Caco-2 (cell line): ENCODE data around the gene SLC39A11. TPM values are rescaled to one million over a fixed set of nuclear protein-coding genes. Genes with fewer than 3 reads are reported as not detected.

Experiments used
- BruUV-seq: library from RNA; stranded (reverse); fragments of 400-500 nt; replicated peaks from 2 replicates; lab custom pipeline; 2021; lab: Mats Ljungman, UMichigan
- CTCF ChIA-PET: fragments of 300-600 bp; sonication (Branson Sonifier 250); formaldehyde crosslinking; loops from one replicate; lab custom pipeline; 2022; ENCODE audit warnings: antibody characterized with exemption; lab: Charles Lee
- POLR2A ChIA-PET: fragments of 300-600 bp; sonication (Branson Sonifier 250); formaldehyde crosslinking; loops from one replicate; lab custom pipeline; 2022; ENCODE audit warnings: antibody characterized with exemption; lab: Charles Lee
- DNase-seq, 2 experiments: peaks; one replicate each; pipeline versions ENCODE4 v3.0.0 to v3.0.0-alpha.2; 2020 to 2022
- H3K27me3 ChIP-seq: replicated peaks from 2 replicates; pipeline ENCODE4 v1.6.0; 2011; ENCODE audit warnings: low read length; ENCODE audit not compliant: control insufficient read depth, insufficient read depth
- H3K36me3 ChIP-seq: 2 replicates; pipeline ENCODE4 v1.5.1; 2011; ENCODE audit warnings: low read length; ENCODE audit not compliant: control insufficient read depth, insufficient read depth
- H3K4me1 ChIP-seq: fragments of 250-450 bp; sonication (Bioruptor Pico); 2 replicates; pipeline ENCODE4 v1.5.1; 2020; ENCODE audit warnings: mild to moderate bottlenecking
- H3K4me3 ChIP-seq: 2 replicates; pipeline ENCODE4 v1.5.1; 2011; ENCODE audit warnings: low read depth, mild to moderate bottlenecking, control low read depth, low read length
- H3K9me3 ChIP-seq: fragments of 250-450 bp; sonication (Bioruptor Pico); 2 replicates; pipeline ENCODE4 v1.5.1; 2020; ENCODE audit warnings: mild to moderate bottlenecking, moderate library complexity
- H3K27ac Mint-ChIP-seq: one replicate; pipeline ENCODE4 v1.8.0; 2022; ENCODE audit warnings: mixed read lengths; ENCODE audit not compliant: unreplicated experiment
- H3K27me3 Mint-ChIP-seq: one replicate; pipeline ENCODE4 v1.8.0; 2022; ENCODE audit warnings: mixed read lengths; ENCODE audit not compliant: insufficient read depth, unreplicated experiment
- H3K36me3 Mint-ChIP-seq: one replicate; pipeline ENCODE4 v1.8.0; 2022; ENCODE audit warnings: mild to moderate bottlenecking, mixed read lengths; ENCODE audit not compliant: insufficient read depth, unreplicated experiment
- H3K4me1 Mint-ChIP-seq: one replicate; pipeline ENCODE4 v1.8.0; 2022; ENCODE audit warnings: low read depth, mixed read lengths; ENCODE audit not compliant: unreplicated experiment
- H3K4me3 Mint-ChIP-seq: one replicate; pipeline ENCODE4 v1.8.0; 2022; ENCODE audit warnings: mild to moderate bottlenecking, moderate library complexity, mixed read lengths; ENCODE audit not compliant: unreplicated experiment
- H3K9me3 Mint-ChIP-seq: one replicate; pipeline ENCODE4 v1.8.0; 2022; ENCODE audit warnings: mixed read lengths; ENCODE audit not compliant: unreplicated experiment
- CTCF ChIP-seq, 2 experiments: fragments of 200-600 bp in 1 of 2; IDR thresholded peaks; 1 replicate in 1 of 2; 2 replicates in 1 of 2; pipeline versions ENCODE4 v1.5.1 to v1.8.0; 2011 to 2022; ENCODE audit warnings: antibody characterized with exemption in 1 of 2, control low read depth in 1 of 2, inconsistent platforms in 1 of 2, low read depth in 1 of 2, low read length in 1 of 2, mild to moderate bottlenecking in 1 of 2, moderate library complexity in 1 of 2; ENCODE audit not compliant: insufficient read depth in 1 of 2, severe bottlenecking in 1 of 2, unreplicated experiment in 1 of 2
- intact Hi-C: fragments of 100-400 bp; cut with micrococcal nuclease; formaldehyde crosslinking; loops from one replicate; pipeline ENCODE4 v1.10.0; 2022; ENCODE audit not compliant: unreplicated experiment
- total RNA-seq: library from RNA; stranded (reverse); gene quantifications from 2 replicates; pipeline ENCODE4 v1.2.3, GENCODE V29; 2022

Gene SLC39A11
- total RNA-seq, 1 experiment from 2014 or later, result 26.4 TPM

GRCh38 chr17:73025041-73025560 is 67.4 kb downstream of the SLC39A11 start:
- CTCF ChIA-PET, result no interaction called here

GRCh38 chr17:73023759-73024158 is 68.7 kb downstream of the SLC39A11 start:
- Histone ChIP-seq H3K27me3 (no peaks in the 10 kb centered on the region), H3K36me3 (no peaks in the 10 kb centered on the region), H3K4me1 (no peaks in the 10 kb centered on the region), H3K4me3 (no peak overlapping the region), H3K9me3 (no peaks in the 10 kb centered on the region)
- DNase-seq, result no peak
- Mint-ChIP-seq H3K36me3 (peaks cover 6% of the 10 kb centered on the region), H3K9me3 (peaks cover 14% of the 10 kb centered on the region), H3K27me3 (no peaks in the 10 kb centered on the region), H3K4me1 (no peaks in the 10 kb centered on the region), H3K4me3 (no peak overlapping the region), H3K27ac (no peak overlapping the region)
- POLR2A ChIA-PET, result no interaction called here
- no peak for TF ChIP-seq CTCF (IDR thresholded peaks at IDR 0.05; ENCODE audit: insufficient read depth in 1 of 2, low read depth in 1 of 2, low read length in 1 of 2, severe bottlenecking in 1 of 2, unreplicated experiment in 1 of 2)
- intact Hi-C loops, result no loop called here
- CTCF ChIA-PET, result no interaction called here
- no TSS peak for BruUV-seq

More at GRCh38 chr17:73025041-73025560, 67.4 kb downstream of the SLC39A11 start:
- Histone ChIP-seq H3K4me1 (no peaks in the 10 kb centered on the region), H3K4me3 (no peak overlapping the region), H3K36me3 (no peaks in the 10 kb centered on the region), H3K9me3 (no peaks in the 10 kb centered on the region), H3K27me3 (no peaks in the 10 kb centered on the region)
- POLR2A ChIA-PET, result no interaction called here
- no peak overlapping the region for H3K4me3 Mint-ChIP-seq
- BruUV-seq, result no TSS peak
- no peak for TF ChIP-seq CTCF (IDR thresholded peaks at IDR 0.05; ENCODE audit: insufficient read depth in 1 of 2, low read depth in 1 of 2, low read length in 1 of 2, severe bottlenecking in 1 of 2, unreplicated experiment in 1 of 2)
- peaks cover 6% of the 10 kb centered on the region for H3K36me3 Mint-ChIP-seq
- intact Hi-C loops, result no loop called here
- no peak overlapping the region for H3K27ac Mint-ChIP-seq
- H3K9me3 Mint-ChIP-seq, result peaks cover under 1% of the 10 kb centered on the region
- DNase-seq, result no peak
- H3K4me1 Mint-ChIP-seq, result no peaks in the 10 kb centered on the region
- no peaks in the 10 kb centered on the region for H3K27me3 Mint-ChIP-seq

GRCh38 chr17:73022694-73023093 is 69.8 kb downstream of the SLC39A11 start:
- Mint-ChIP-seq H3K4me3 (no peak overlapping the region), H3K9me3 (peaks cover 20% of the 10 kb centered on the region), H3K36me3 (peaks cover 6% of the 10 kb centered on the region), H3K27me3 (no peaks in the 10 kb centered on the region), H3K4me1 (no peaks in the 10 kb centered on the region), H3K27ac (no peak overlapping the region)
- ChIA-PET POLR2A (no interaction called here), CTCF (no interaction called here)
- Histone ChIP-seq H3K36me3 (no peaks in the 10 kb centered on the region), H3K27me3 (no peaks in the 10 kb centered on the region), H3K9me3 (no peaks in the 10 kb centered on the region), H3K4me1 (0 out of 2 replicates have a peak, but pooled peaks cover 1% of the 10 kb centered on the region), H3K4me3 (no peak overlapping the region)
- BruUV-seq, result no TSS peak
- intact Hi-C loops, result no loop called here
- TF ChIP-seq CTCF (IDR thresholded peaks at IDR 0.05; ENCODE audit: insufficient read depth in 1 of 2, low read depth in 1 of 2, low read length in 1 of 2, severe bottlenecking in 1 of 2, unreplicated experiment in 1 of 2), result no peak
- DNase-seq, result no peak
